Mammary microvascular endothelial cell (primary cell): ENCODE measurements around the gene WIPF2. TPM values are rescaled to one million over a fixed set of nuclear protein-coding genes. Genes with fewer than 3 reads are reported as not detected.

Experiments
- total RNA-seq: library from RNA; depleted of rRNA; stranded (reverse); fragments of >200 nt; gene quantifications from 2 replicates; pipeline ENCODE4 v1.2.3, GENCODE V29; 2015

WIPF2 gene, protein sequence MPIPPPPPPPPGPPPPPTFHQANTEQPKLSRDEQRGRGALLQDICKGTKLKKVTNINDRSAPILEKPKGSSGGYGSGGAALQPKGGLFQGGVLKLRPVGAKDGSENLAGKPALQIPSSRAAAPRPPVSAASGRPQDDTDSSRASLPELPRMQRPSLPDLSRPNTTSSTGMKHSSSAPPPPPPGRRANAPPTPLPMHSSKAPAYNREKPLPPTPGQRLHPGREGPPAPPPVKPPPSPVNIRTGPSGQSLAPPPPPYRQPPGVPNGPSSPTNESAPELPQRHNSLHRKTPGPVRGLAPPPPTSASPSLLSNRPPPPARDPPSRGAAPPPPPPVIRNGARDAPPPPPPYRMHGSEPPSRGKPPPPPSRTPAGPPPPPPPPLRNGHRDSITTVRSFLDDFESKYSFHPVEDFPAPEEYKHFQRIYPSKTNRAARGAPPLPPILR
- total RNA-seq: 11.2 and 11.7 TPM in 2 replicates

GRCh38 chr17:40218740-40219593, at the start of gene WIPF2:
TSS of gene WIPF2 (plus strand) at chr17:40219304. CDS start at chr17:40256460, 37,156 bp downstream.

GRCh38 chr17:40177275-40177874, 41.7 kb upstream of the WIPF2 start, which contains the start of gene RAPGEFL1:
TSS of gene RAPGEFL1 (plus strand) at chr17:40177470. CDS start at chr17:40177862, 392 bp downstream.

DNA sequence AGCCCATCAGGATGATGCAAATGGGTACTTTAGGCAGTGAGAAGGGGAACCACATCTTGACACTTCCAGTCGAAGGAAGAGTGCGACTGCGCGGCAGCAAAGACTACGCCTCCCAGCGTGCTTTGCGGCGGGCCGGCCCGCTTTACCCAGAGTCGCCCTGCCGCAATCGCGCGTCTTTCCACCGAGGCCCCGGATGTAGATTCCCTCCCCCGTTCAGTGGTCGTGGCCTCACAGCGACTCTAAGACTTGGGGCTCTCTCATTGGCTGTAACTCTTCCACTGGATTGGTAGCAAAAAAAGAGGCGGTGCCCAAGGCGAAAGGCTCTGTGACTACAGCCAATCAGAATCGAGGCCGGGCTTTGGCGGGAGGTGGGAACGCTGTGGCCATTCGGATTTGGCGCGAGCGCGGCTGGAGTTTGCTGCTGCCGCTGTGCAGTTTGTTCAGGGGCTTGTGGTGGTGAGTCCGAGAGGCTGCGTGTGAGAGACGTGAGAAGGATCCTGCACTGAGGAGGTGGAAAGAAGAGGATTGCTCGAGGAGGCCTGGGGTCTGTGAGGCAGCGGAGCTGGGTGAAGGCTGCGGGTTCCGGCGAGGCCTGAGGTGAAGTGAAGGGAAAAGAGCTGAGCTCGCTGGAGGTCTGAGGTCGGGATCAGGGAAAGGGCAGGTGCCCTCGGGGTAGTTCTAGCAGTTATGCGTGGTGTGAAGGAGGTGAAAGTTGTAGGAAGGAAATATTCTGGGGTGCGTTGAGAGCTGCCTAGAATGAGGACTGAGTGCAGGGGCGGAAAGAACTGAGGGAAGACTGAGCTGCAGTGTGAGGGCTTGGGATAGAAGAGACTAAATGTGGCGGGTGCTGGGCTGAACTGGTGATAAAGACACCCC, 68.6 kb downstream of the WIPF2 start, which contains the start of gene CDC6:
Gene CDC6, plus strand, starts transcription at position 386 of the 876 bp plus-strand sequence. CDS start 1,542 bp downstream, outside the sequence.

DNA sequence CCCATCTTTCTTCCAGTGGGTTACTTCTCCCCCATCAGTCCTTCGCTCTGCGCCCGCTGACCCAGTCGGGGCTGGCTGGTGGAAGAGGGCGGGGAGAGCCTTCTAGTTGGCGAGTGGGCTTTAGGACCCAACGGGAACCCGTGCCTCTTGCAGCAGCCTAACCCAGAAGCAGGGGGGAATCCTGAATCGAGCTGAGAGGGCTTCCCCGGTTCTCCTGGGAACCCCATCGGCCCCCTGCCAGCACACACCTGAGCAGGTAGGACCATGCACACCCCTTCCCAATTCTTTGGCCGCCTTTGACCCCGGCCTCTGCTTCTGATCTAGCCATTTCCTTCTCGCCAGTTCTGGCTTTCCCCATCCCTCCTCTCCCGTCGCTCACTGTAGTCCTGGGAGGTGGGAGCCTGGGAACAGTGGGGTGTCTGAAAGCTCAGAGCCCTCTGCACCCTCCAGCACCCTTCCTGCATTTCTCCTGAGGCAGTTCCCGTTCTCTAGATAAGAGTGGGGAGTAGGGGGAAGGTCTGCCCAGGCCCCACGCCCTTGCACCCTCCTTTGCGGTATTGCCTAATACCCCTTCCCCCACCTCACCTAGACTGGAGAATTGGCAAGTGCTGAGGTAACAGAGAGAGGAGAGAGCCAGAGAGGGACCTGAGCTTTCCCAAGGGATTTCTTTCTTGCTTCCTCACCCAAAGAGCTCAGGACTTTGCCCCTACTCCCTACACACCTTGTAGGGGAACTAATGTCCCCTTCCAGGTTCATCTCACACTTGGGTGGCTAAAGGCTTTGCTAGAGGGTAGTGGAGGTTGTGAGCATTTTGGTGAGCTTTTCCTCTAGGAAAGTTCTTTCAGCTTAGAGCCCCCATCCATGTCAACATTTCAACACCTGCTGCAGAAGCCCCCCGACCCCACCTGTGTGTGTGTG, 90.2 kb downstream of the WIPF2 start, which contains the start of gene RARA:
Gene RARA, plus strand, starts transcription at position 150 of the 918 bp plus-strand sequence. CDS start 22,039 bp downstream, outside the sequence.

Other genes with a start within 250 kb of the WIPF2 start
- 144 and 176 TPM in 2 replicates for gene PSMD3, start 238.5 kb upstream of the WIPF2 start, total RNA-seq
- 8.3 and 11.3 TPM in 2 replicates for gene CSF3, start 203.9 kb upstream of the WIPF2 start, total RNA-seq
- 95.3 and 99.0 TPM in 2 replicates for gene MED24, start 164.9 kb upstream of the WIPF2 start, total RNA-seq
- 11.7 and 16.3 TPM in 2 replicates for gene THRA, start 156.3 kb upstream of the WIPF2 start, total RNA-seq
- gene NR1D1, start 118.7 kb upstream of the WIPF2 start, total RNA-seq: 0.87 and 1.7 TPM in 2 replicates
- 45.9 and 49.0 TPM in 2 replicates for gene MSL1, start 97.3 kb upstream of the WIPF2 start, total RNA-seq
- 38.0 and 41.0 TPM in 2 replicates for gene CASC3, start 78.8 kb upstream of the WIPF2 start, total RNA-seq
- 0.79 and 1.9 TPM in 2 replicates for gene RAPGEFL1, start 41.8 kb upstream of the WIPF2 start, total RNA-seq
- 29.1 and 35.8 TPM in 2 replicates for gene CDC6, start 68.6 kb downstream of the WIPF2 start, total RNA-seq
- 23.4 and 26.9 TPM in 2 replicates for gene RARA, start 89.9 kb downstream of the WIPF2 start, total RNA-seq
- 4.2 TPM in 1 of 2 replicates, not detected in the other for gene GJD3, start 145.4 kb downstream of the WIPF2 start, total RNA-seq
- gene TOP2A, start 198.6 kb downstream of the WIPF2 start, total RNA-seq: 134 and 144 TPM in 2 replicates
- gene IGFBP4, start 224.1 kb downstream of the WIPF2 start, total RNA-seq: 111 and 122 TPM in 2 replicates